ENCODE measurements around the gene TMEM37. TPM values are rescaled to one million over a fixed set of nuclear protein-coding genes. Genes with fewer than 3 reads are reported as not detected.

TMEM37 gene
- total RNA-seq, 1 experiment from 2014 or later: 9.6 TPM

- Mint-ChIP-seq H3K27me3 (ENCODE audit: low read depth) (no peaks in the 10 kb centered on the region), H3K27ac (no peak overlapping the region), H3K4me1 (peaks cover 5% of the 10 kb centered on the region; the same call in 1 of the 2 replicates), H3K4me3 (no peak overlapping the region), H3K36me3 (0 out of 2 replicates have a peak, but pooled peaks cover 5% of the 10 kb centered on the region), H3K9me3 (no peaks in the 10 kb centered on the region)
- ATAC-seq (no peak), DNase-seq (ENCODE audit: low spot score) (no peak)
- ChIA-PET POLR2A (no interaction called here), CTCF (interaction anchor here (1.3 to 2.8 kb wide), 3 partner anchors 9 to 36 kb away, joined by 4 to 16 read pairs (median 6); partner anchors contain the start of gene TMEM37)
- TF ChIP-seq TP53 (CRISPR knock-in tag; IDR thresholded peaks at IDR 0.05) (no peak), ZNF121 (CRISPR knock-in tag; IDR thresholded peaks at IDR 0.05) (0 out of 2 replicates have a peak, but pooled peaks have one; percentile 39), FOXJ3 (CRISPR knock-in tag; IDR thresholded peaks at IDR 0.05; ENCODE audit: borderline replicate concordance) (no peak)
Observed at GRCh38 chr2:119440873-119441272, 9.2 kb downstream of the TMEM37 start.

GRCh38 chr2:119441376-119442225, 9.9 kb downstream of the TMEM37 start:
- ATAC-seq (peak; percentile 34; the same call in 1 of the 2 replicates), DNase-seq (ENCODE audit: low spot score) (no peak)
- no peaks in the 10 kb centered on the region for H3K9me3 Mint-ChIP-seq
- H3K27ac Mint-ChIP-seq: no peak overlapping the region
- peaks cover 12% of the 10 kb centered on the region for H3K4me1 Mint-ChIP-seq
- ChIA-PET CTCF (interaction anchor here (1.0 to 2.8 kb wide), 4 partner anchors 10 to 53 kb away, joined by 3 to 16 read pairs (median 5); partner anchors contain the start of gene TMEM37), POLR2A (no interaction called here)
- H3K4me3 Mint-ChIP-seq: no peak overlapping the region
- 0 out of 2 replicates have a peak, but pooled peaks cover 5% of the 10 kb centered on the region for H3K36me3 Mint-ChIP-seq
- H3K27me3 Mint-ChIP-seq (ENCODE audit: low read depth): no peaks in the 10 kb centered on the region
- TF ChIP-seq MLX (CRISPR knock-in tag; IDR thresholded peaks at IDR 0.05): no peak
- TF ChIP-seq IRF2 (CRISPR knock-in tag; IDR thresholded peaks at IDR 0.05; ENCODE audit: borderline replicate concordance, low read depth): no peak
- no peak for TF ChIP-seq USF2 (CRISPR knock-in tag; IDR thresholded peaks at IDR 0.05)
- no peak for TF ChIP-seq CREM (CRISPR knock-in tag; IDR thresholded peaks at IDR 0.05)
- TF ChIP-seq NR2C2 (CRISPR knock-in tag; IDR thresholded peaks at IDR 0.05): no peak
- TF ChIP-seq GRHL2 (CRISPR knock-in tag; IDR thresholded peaks at IDR 0.05; ENCODE audit: insufficient replicate concordance, severe bottlenecking): no peak
- no peak for TF ChIP-seq STAT6 (CRISPR knock-in tag; conservative IDR thresholded peaks at IDR 0.05; ENCODE audit: low read depth)
- no peak for TF ChIP-seq ESRRA (CRISPR knock-in tag; IDR thresholded peaks at IDR 0.05; ENCODE audit: borderline replicate concordance)
- TF ChIP-seq KAT7 (CRISPR knock-in tag; IDR thresholded peaks at IDR 0.05; ENCODE audit: borderline replicate concordance): no peak
- TF ChIP-seq ATF2 (CRISPR knock-in tag; IDR thresholded peaks at IDR 0.05; ENCODE audit: borderline replicate concordance, low read depth): no peak
- no peak for TF ChIP-seq ATF6 (CRISPR knock-in tag; IDR thresholded peaks at IDR 0.05)
- TF ChIP-seq NR1H2 (CRISPR knock-in tag; IDR thresholded peaks at IDR 0.05): no peak
- TF ChIP-seq HMGA2 (CRISPR knock-in tag; IDR thresholded peaks at IDR 0.05): no peak
- no peak for TF ChIP-seq NFE2L1 (CRISPR knock-in tag; IDR thresholded peaks at IDR 0.05)

Measured in WTC11 (cell line).